Glomerular visceral epithelial cell (primary cell): ENCODE measurements around the gene KRT71.
"Not testable (repeated sequence)": the region's sequence is repeated elsewhere in the genome, so short reads cannot be mapped to it uniquely, and the experiment has no call there.

Source experiments
- DNase-seq: peaks from one replicate; pipeline ENCODE4 v3.0.0-alpha.2; 2016; ENCODE audit errors: extremely low spot score

KRT71 gene

DNA sequence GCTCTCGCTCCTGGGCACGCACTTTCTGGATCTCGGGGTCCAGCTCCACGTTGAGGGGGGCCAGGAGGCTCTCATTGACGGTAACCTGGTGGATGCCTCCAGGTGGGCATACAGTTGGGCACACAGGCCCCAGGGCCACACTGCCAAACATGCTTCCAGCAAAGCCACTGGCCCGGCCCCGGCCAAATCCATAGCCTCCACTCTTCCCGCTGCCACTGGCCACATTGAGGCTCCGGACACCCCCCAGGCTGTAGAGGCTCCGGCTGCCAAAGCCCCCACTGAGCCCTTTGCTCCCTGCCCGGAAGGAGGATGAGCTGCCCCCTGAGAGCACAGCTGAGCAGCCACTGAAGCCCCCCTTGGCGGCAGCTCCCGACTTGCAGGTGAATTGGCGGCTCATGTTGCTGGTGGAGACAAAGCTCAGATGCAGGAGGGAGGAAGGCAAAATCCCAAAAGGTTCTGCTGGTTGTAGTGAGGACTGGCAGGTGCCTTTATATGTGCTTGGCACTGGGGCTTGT lies at the start of gene KRT71:
Gene KRT71 (minus strand): TSS at position 465 of the 515 bp plus-strand sequence. CDS start 68 bp downstream, at position 397.
- DNase-seq, result no peak

DNA sequence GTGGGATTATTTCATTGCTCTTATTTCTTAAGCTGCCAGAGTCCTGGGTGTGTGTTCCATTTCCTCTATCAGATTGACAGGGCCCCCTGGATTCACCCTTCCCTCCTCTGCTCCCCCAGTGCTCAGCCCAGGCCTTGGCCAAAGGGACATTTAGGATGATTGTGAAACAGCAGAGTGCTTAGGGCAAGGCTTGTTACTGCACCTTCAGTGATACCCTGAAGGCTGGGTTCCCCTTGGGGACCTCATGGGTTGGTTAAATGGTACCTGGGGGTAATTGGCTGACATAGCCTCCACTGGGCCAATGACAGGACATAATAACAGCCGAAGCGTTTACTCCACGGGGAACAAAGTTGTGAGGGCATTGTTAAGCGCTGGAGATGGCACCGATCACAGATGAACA lies 49.6 kb upstream of the KRT71 start:
- DNase-seq, result no peak

DNA sequence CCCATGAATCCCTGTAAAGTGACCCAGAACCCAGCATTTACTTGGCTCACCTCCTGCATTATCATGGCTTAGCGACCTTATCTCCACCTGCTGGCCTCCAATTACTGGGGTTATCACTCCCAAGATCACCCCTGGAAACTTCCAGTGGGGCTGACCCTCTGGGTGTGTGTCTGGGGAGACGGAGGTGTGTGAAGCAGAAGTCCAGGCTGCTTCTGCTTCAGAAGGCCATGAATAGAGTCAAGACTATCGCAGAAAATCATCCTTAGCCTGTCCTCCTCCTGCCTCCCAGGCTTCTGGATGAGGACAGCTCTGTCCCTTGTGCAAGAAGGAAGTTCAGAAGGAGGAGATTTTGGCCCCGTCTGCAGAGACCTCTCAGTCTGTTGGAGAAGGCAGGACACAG lies 48.7 kb upstream of the KRT71 start:
- DNase-seq, result no peak

GRCh38 chr12:52600941-52601481 lies 48.1 kb upstream of the KRT71 start, which contains the start of gene KRT72:
Gene KRT72, minus strand, starts transcription at chr12:52601463. Its CDS starts 11 bp downstream, at chr12:52601452.
- no peak for DNase-seq

DNA sequence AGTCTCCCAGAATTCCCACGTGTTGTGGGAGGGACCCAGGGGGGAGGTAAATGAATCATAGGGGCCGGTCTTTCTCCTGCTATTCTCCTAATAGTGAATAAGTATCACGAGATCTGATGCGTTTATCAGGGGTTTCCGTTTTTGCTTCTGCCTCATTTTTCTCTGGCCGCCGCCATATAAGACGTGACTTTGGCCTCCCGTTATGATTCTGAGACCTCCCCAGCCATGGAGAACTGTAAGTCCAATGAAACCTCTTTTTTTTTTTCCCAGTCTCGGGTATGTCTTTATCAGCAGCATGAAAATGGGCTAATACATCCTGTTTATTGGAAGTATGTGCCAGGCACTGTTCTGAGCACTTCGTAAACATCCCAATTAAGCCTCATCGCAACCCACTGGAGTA lies 47.5 kb upstream of the KRT71 start:
- DNase-seq, result no peak

GRCh38 chr12:52600071-52600470 lies 47.1 kb upstream of the KRT71 start:
- no peak for DNase-seq

- DNase-seq, result no peak
These were observed 46.0 kb upstream of the KRT71 start for GRCh38 chr12:52598966-52599365.

DNA sequence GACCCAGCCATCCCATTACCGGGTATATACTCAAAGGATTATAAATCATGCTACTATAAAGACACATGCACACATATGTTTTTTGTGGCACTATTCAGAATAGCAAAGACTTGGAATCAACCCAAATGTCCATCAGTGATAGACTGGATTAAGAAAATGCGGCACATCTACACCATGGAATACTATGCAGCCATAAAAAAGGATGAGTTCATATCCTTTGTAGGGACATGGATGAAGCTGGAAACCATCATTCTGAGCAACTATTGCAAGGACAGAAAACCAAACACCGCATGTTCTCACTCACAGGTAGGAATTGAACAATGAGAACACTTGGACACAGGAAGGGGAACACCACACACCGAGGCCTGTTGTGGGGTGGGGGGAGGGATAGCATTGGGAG lies 41.3 kb upstream of the KRT71 start:
- not testable (repeated sequence) for DNase-seq

DNA sequence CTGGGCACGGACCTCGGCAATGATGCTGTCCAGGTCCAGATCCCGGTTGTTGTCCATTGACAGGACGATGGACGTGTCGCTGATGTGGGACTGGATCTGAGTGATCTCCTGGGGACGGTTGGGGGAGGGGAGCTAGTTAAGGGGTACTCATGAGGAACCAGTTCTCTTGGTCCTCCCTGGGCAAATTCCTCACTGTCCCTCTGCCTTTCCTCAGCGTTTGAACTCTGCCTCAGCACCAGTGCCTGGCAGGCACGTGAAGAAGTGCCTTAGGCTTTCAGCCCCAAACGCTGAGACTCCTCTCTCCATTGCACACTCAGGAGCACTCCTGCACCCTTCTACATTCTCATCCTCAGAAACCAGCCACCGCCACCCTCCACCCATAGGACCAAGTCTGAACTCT lies 38.6 kb upstream of the KRT71 start:
- no peak for DNase-seq

DNA sequence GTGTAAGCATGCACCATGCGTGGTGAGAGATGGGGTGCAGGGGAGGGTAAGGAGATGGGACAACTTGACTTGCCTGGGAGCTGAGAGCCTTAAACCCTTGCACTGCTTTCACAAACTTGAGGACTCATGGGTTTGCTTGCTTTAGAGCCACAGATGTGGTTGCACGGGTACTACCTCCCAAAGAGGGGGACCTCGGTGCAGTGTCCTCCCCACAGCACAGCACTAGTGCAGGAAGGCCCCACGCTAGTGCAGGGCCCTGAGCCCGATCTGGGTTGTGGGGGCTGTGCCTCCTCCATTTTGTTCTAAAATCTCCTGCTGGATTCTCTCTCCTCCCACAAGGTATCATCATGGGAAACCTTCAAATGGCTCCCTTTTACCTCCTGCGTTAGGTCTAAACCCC lies 37.1 kb upstream of the KRT71 start:
- no peak for DNase-seq

DNA sequence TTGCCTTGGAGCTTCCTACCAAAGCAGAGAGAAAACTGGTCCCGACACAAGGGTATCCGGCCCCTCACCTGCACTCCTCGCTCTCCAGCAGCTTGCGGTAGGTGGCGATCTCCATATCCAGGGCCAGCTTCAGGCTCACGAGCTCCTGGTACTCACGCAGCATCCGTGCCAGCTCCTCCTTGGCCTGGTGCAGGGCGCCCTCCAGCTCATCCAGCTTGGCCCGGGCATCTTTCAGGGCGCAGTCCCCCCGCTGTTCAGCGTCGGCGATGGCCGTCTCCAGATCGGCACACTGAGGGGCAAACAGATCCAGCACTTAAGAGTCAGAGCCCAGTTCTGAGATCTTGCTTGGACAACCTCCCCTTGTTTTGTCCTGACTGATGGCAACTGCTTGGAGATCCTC lies 34.6 kb upstream of the KRT71 start:
- DNase-seq, result no peak

DNA sequence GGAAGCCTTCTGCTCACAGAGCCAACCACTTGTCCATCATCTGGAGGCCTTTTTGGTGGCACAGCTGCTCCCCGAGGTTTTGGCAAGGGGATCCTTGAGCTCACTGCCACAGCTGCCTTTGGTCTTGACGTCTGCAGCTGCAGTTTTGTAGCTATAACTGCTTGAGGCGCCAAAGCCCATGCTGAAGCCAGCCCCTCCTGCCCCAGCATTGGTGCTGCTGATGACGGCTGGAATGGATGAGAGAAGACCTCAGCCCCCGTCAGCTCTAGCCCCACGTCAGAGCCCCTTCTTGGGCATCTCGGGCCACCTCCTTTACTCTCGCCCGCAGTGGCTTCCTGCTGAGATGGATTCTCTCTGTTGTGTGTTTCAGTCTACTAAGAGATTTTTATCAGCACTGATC lies 33.0 kb upstream of the KRT71 start:
- no peak for DNase-seq

DNA sequence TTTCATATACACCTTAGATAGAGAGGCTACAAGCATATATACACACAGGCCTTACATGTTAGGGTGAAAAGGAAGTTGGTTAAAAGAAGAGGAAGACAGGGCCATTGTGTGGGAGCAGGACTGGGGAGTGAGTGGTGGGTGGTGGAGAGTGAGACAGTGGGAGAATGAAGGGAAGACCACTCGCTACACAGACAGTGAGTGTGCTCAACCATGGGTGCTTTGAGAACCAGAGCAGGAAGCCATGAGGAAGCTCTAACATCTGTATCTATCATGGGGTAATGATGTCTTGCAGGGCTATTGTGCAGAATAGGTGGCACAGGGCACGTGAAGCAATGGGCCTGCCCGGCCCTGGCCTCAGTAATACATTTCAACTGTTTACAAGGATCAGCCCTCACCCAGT lies 32.1 kb upstream of the KRT71 start:
- no peak for DNase-seq

- DNase-seq, result no peak
These were observed 31.3 kb upstream of the KRT71 start for GRCh38 chr12:52584156-52584682.

DNA sequence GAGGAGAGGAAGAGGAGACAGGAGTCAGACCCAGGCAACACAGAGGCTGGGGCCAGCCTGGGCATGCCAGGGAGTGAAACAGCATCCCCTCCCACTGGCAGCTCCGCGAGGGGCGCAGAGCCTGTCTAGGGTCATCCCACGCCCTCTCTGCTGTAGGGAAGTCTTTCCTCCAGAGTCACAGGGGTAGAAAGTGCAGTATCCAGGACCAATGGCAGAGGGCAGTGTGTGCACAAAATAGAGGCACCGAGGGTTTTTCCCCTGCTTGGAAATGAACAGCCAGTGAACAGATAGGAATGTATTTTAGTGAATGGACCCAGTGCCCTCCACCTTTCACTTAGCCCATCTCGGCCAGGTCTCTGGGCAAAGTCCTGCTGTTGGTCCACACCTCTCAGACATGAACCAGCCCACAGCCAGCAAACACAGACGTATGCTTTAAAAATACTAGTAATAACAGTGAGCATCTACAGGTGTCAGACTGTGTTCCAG lies 30.1 kb upstream of the KRT71 start:
- DNase-seq, result peak; percentile 60

DNA sequence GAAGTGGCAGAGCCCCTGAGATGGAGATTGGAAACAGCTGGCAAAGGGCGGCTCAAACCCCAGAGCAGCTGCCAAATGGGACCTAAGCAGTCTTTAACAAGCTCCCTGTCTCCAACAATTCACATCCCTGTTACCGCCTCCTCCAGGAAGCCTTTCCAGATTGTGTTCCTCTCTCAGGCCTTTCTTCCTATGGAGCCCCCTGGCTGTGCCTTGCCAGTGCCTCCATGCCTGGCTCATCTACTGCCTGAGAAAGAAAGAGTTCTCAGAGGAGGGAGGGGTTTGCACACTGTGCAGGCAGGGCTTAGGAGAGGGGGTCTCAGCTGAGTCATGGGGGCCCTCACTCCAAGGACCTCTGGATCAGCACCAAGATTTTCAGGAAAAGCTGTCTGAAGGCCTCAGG lies 29.5 kb upstream of the KRT71 start:
- DNase-seq, result no peak

DNA sequence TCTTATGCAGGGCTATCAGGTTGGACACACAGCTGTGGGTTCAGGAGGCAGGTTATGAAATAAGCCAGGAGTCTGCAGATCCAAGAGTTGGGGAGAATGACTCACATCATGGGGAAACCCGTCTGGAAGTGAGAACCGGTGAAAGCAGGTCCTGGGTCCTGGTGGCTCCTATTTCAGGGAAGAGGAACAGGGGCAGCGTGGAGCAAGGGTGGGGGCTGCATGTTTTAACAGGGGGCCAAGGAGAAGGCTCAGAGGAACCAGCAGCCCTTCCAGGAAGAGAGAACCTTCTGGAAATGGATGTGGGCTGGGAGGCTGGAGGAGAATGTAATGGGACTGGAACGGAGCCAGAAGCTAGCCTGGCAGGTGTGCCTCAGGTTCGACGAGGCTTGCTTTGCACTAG lies 28.5 kb upstream of the KRT71 start:
- peak; percentile 33 for DNase-seq

GRCh38 chr12:52581066-52581465 lies 28.1 kb upstream of the KRT71 start:
- no peak for DNase-seq

DNA sequence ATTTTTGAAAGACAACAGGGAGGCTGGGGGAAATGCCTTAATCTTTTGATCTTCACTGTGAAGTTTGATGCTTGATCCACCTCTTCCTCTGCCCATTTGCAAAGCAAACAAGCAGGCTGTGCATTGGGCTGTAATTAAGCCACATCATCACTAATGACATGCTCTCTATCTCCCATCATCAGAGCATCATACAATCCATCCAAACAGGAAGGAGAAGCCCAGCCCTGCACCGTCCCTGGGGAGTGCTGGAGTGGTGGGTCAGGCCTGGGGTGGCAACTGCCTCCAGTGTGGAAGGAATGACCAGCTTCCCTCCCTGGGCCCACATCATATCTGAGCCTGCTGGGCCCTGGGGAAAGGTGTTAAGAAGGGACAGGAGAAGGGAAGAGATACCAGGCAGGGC lies 27.6 kb upstream of the KRT71 start:
- no peak for DNase-seq

GRCh38 chr12:52579468-52580465 lies 26.8 kb upstream of the KRT71 start:
- peak; percentile 18 for DNase-seq

- no peak for DNase-seq
These were observed 25.5 kb upstream of the KRT71 start for GRCh38 chr12:52578469-52578868.

DNA sequence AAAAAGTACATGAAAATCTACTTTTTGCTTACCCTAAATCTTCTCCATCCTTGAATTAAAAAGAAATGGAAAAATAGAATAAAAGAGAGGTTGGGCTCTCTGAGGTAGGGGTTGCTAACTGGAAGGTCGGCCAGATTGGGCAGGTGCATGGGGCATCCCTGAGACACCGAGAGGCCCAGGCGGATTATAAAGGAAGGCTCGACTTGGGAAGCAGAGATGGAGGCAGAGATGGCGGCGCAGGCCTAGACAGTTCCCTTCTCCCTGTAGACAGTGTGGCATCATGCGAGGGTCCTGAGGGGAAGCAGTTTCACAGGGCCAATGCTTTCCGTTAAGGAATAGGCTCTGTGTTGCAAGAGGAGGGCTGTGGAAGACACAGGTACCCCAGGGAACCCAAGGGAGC lies 24.4 kb upstream of the KRT71 start:
- no peak for DNase-seq

DNA sequence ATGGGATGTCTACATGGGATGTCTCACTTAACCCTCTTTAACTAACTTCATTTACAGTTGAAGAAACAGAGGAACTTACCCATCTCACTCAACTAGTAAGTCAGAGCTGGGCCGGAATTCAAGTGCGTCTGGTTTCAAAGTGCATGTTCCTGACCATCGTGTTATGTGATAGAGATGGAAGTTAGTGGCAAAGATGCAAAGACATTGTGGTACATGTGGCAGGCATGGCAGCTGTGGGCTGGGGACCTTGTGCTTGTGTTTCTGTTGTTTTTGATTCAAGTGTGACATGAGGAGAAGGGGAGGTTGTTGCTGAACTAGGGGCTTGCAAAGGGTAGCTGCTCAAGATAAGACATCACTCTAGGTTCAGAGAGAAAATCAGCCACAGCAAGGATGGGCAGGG lies 23.0 kb upstream of the KRT71 start:
- no peak for DNase-seq
